K562 (cell line): ENCODE data around the gene CCSER1. TPM values are rescaled to one million over a fixed set of nuclear protein-coding genes. Genes with fewer than 3 reads are reported as not detected.

Experiments
- ATAC-seq: fragments of 200-7000 bp; cut with Tn5 transposase; 3 replicates; pipeline ENCODE4 v1.9.1; 2020; ENCODE audit warnings: moderate library complexity
- BruUV-seq: library from RNA; stranded (reverse); fragments of 400-500 nt; replicated peaks from 2 replicates; lab custom pipeline; 2021; lab: Mats Ljungman, UMichigan
- CTCF ChIA-PET: fragments of 300-600 bp; formaldehyde crosslinking; extraction: SDS; loops from one replicate; lab custom pipeline; 2021; ENCODE audit warnings: low intra/inter-chr PET ratio; lab: Yijun Ruan, JAX
- POLR2A ChIA-PET: fragments of 300-600, 350-650 bp; sonication (Branson Sonifier 250); formaldehyde crosslinking; extraction: SDS; loops from one replicate; lab custom pipeline; 2021; ENCODE audit warnings: antibody characterized with exemption, inconsistent platforms; lab: Yijun Ruan, JAX
- DNase-seq, 4 experiments: peaks; one replicate each; pipeline versions ENCODE4 v3.0.0 to v3.0.0-alpha.2; 2011 to 2018; ENCODE audit warnings: low spot score in 3 of 4, mixed read lengths in 3 of 4; ENCODE audit errors: extremely low read depth in 1 of 4
- FAIRE-seq: peaks from 2 replicates; lab custom pipeline; 2011; peaks lifted over from hg19 to GRCh38; lab: Jason Lieb, UNC
- H2AFZ ChIP-seq: 2 replicates; pipeline ENCODE4 v1.6.0; 2011; ENCODE audit warnings: low read depth, low read length, control low read depth, inconsistent platforms
- H3K27ac ChIP-seq: fragments of 200-600 bp; 3 replicates; pipeline ENCODE4 v1.8.0; 2011; ENCODE audit warnings: low read depth, mild to moderate bottlenecking, control low read depth, inconsistent platforms, low read length, moderate library complexity, mixed read lengths; ENCODE audit errors: extremely low read depth
- H3K27me3 ChIP-seq, 2 experiments: fragments of 300-600 bp in 1 of 2; 2 replicates in 1 of 2; 3 replicates in 1 of 2; pipeline versions ENCODE4 v1.6.0 to v1.8.0; 2011; ENCODE audit warnings: inconsistent platforms in 2 of 2, low read length in 2 of 2, mild to moderate bottlenecking in 1 of 2, mixed read lengths in 1 of 2, moderate library complexity in 1 of 2; ENCODE audit not compliant: control insufficient read depth in 2 of 2, insufficient read depth in 2 of 2
- H3K36me3 ChIP-seq: fragments of 300-600 bp; 3 replicates; pipeline ENCODE4 v1.8.0; 2011; ENCODE audit warnings: mild to moderate bottlenecking, low read length, inconsistent platforms; ENCODE audit not compliant: control insufficient read depth, insufficient read depth
- H3K4me1 ChIP-seq, 2 experiments: fragments of 200-600 bp in 1 of 2; replicated peaks in 1 of 2; 2 replicates in 1 of 2; 3 replicates in 1 of 2; pipeline versions ENCODE4 v1.5.1 to v1.8.0; 2011; ENCODE audit warnings: inconsistent platforms in 2 of 2, low read length in 2 of 2, mild to moderate bottlenecking in 1 of 2, mixed read lengths in 1 of 2, moderate library complexity in 1 of 2; ENCODE audit not compliant: control insufficient read depth in 2 of 2, insufficient read depth in 2 of 2
- H3K4me2 ChIP-seq: 2 replicates; pipeline ENCODE4 v1.6.1; 2011; ENCODE audit warnings: low read length, control low read depth, inconsistent platforms, mixed read lengths; ENCODE audit not compliant: insufficient read depth
- H3K4me3 ChIP-seq: fragments of 200-600 bp; sonication (generic), shearing (Covaris generic); 2 replicates; pipeline ENCODE4 v1.5.1; 2016; ENCODE audit warnings: control low read depth, inconsistent platforms
- H3K79me2 ChIP-seq: fragments of 200-600 bp; 3 replicates; pipeline ENCODE4 v1.8.0; 2011; ENCODE audit warnings: low read length, inconsistent platforms; ENCODE audit not compliant: control insufficient read depth, insufficient read depth
- H3K9ac ChIP-seq, 2 experiments: 2 replicates each; pipeline versions ENCODE4 v1.6.0 to v1.6.1; 2011; ENCODE audit warnings: low read depth in 2 of 2, low read length in 2 of 2, control low read depth in 1 of 2, inconsistent platforms in 1 of 2, mild to moderate bottlenecking in 1 of 2, mixed read lengths in 1 of 2; ENCODE audit not compliant: insufficient read depth in 1 of 2
- H3K9me1 ChIP-seq: one replicate; pipeline ENCODE4 v1.6.0; 2011; ENCODE audit warnings: inconsistent platforms, mild to moderate bottlenecking, low read length, moderate library complexity; ENCODE audit not compliant: control insufficient read depth, insufficient read depth
- H3K9me3 ChIP-seq: replicated peaks from 2 replicates; pipeline ENCODE4 v1.5.1; 2011; ENCODE audit warnings: low read depth, low read length, inconsistent platforms; ENCODE audit not compliant: control insufficient read depth, insufficient read depth
- H4K20me1 ChIP-seq: replicated peaks from 2 replicates; pipeline ENCODE4 v1.6.1; 2011; ENCODE audit warnings: low read length, inconsistent platforms, mixed read lengths; ENCODE audit not compliant: control insufficient read depth, insufficient read depth
- DACH1 ChIP-seq: fragments of 450-650 bp; IDR thresholded peaks from 2 replicates; pipeline ENCODE4 v1.6.1; 2018; ENCODE audit not compliant: partially characterized antibody
- DIDO1 ChIP-seq: fragments of 450-650 bp; IDR thresholded peaks from 2 replicates; pipeline ENCODE4 v1.6.1; 2016; ENCODE audit warnings: low read depth, missing biosample characterization, missing genetic modification characterization
- ETV6 ChIP-seq, 3 experiments: fragments of 150-350 bp in 1 of 3; sonication (generic) in 1 of 3; formaldehyde crosslinking in 1 of 3; IDR thresholded peaks; 2 replicates each; pipeline versions ENCODE4 v1.6.1 to v1.8.0; 2014 to 2022; ENCODE audit warnings: borderline replicate concordance in 2 of 3, low read depth in 2 of 3, antibody characterized with exemption in 1 of 3, low read length in 1 of 3, mild to moderate bottlenecking in 1 of 3, missing genetic modification reagents in 1 of 3
- HMG20B ChIP-seq: fragments of 250-450 bp; sonication (Bioruptor Pico); IDR thresholded peaks from 2 replicates; pipeline ENCODE4 v1.5.0; 2021; ENCODE audit warnings: mild to moderate bottlenecking
- KAT7 ChIP-seq: sonication (generic); formaldehyde crosslinking; IDR thresholded peaks from 2 replicates; pipeline ENCODE4 v1.8.0; 2022; ENCODE audit warnings: missing genetic modification reagents, mild to moderate bottlenecking, borderline replicate concordance
- MCM3 ChIP-seq: fragments of 450-650 bp; IDR thresholded peaks from 2 replicates; pipeline ENCODE4 v1.6.1; 2016
- MLX ChIP-seq, 2 experiments: fragments of 450-650 bp in 1 of 2; sonication (generic) in 1 of 2; formaldehyde crosslinking; conservative IDR thresholded peaks; 2 replicates each; pipeline versions ENCODE4 v1.4.0 to v1.8.1; 2020 to 2022; ENCODE audit warnings: mild to moderate bottlenecking in 1 of 2, missing genetic modification reagents in 1 of 2
- OTX1 ChIP-seq: fragments of 450-650 bp; formaldehyde crosslinking; IDR thresholded peaks from 2 replicates; pipeline ENCODE4 v1.4.0; 2022; ENCODE audit warnings: mild to moderate bottlenecking
- RCOR1 ChIP-seq, 2 experiments: IDR thresholded peaks; 2 replicates each; pipeline ENCODE4 v1.6.1; 2012; ENCODE audit warnings: low read depth in 2 of 2, low read length in 2 of 2, borderline replicate concordance in 1 of 2, improper control_type of control experiment in 1 of 2
- RFX7 ChIP-seq: fragments of 250-450 bp; sonication (Bioruptor Pico); IDR thresholded peaks from 2 replicates; pipeline ENCODE4 v1.5.1; 2021; ENCODE audit warnings: mild to moderate bottlenecking
- SMAD2 ChIP-seq: fragments of 150-350 bp; IDR thresholded peaks from 2 replicates; pipeline ENCODE4 v1.6.1; 2014; ENCODE audit warnings: low read depth, mild to moderate bottlenecking, low read length
- SMARCA4 ChIP-seq: fragments of 450-650 bp; IDR thresholded peaks from 2 replicates; pipeline ENCODE4 v1.6.1; 2016
- SRSF3 ChIP-seq: fragments of 200-400 bp; formaldehyde crosslinking; IDR thresholded peaks from 2 replicates; pipeline ENCODE4 v1.6.1; 2016; ENCODE audit warnings: mild to moderate bottlenecking, low read length, moderate library complexity; ENCODE audit not compliant: insufficient read depth
- ZBTB2 ChIP-seq: fragments of 450-650 bp; IDR thresholded peaks from 2 replicates; pipeline ENCODE4 v1.6.1; 2016; ENCODE audit warnings: antibody characterized with exemption
- ZBTB49 ChIP-seq: sonication (generic); formaldehyde crosslinking; IDR thresholded peaks from 2 replicates; pipeline ENCODE4 v1.8.0; 2022; ENCODE audit warnings: missing genetic modification reagents, mild to moderate bottlenecking, borderline replicate concordance
- ZNF311 ChIP-seq: fragments of 250-450 bp; sonication (Bioruptor Pico); IDR thresholded peaks from 2 replicates; pipeline ENCODE4 v1.4.0; 2020; ENCODE audit warnings: mild to moderate bottlenecking, moderate library complexity
- ZNF354B ChIP-seq: fragments of 250-450 bp; sonication (Bioruptor Pico); IDR thresholded peaks from 2 replicates; pipeline ENCODE4 v1.4.0; 2020
- ZNF75A ChIP-seq: fragments of 450-650 bp; formaldehyde crosslinking; IDR thresholded peaks from 2 replicates; pipeline ENCODE4 v1.4.0; 2020; ENCODE audit warnings: mild to moderate bottlenecking
- ZNF76 ChIP-seq: fragments of 250-450 bp; sonication (Bioruptor Pico); IDR thresholded peaks from 2 replicates; pipeline ENCODE4 v1.4.0; 2020; ENCODE audit warnings: mild to moderate bottlenecking, moderate library complexity, borderline replicate concordance
- WGBS: fragments of 100-300 bp; shearing (Covaris generic); methylation state at CpG from one replicate; pipeline ENCODE4 v1.1.6; 2016; ENCODE audit warnings: low coverage, mixed read lengths; ENCODE audit not compliant: insufficient coverage; ENCODE audit errors: missing lambda C conversion rate; 5-methylcytosine and 5-hydroxymethylcytosine counted together
- in situ Hi-C: fragments of 300-500 bp; cut with MboI; formaldehyde crosslinking; loops from 4 replicates; pipeline ENCODE4 v1.15.0; 2018; ENCODE audit warnings: inconsistent platforms, mixed read lengths
- intact Hi-C: fragments of 100-400 bp; cut with micrococcal nuclease; formaldehyde crosslinking; loops from 2 replicates; pipeline ENCODE4 v1.14.2; 2022
- polyA plus RNA-seq, 8 experiments: library from polyadenylated mRNA; depleted of rRNA in 4 of 8; stranded (reverse) in 5 of 8; unstranded in 3 of 8; fragments of >200 nt; fragmentation: Nextera tagmentation in 2 of 8; fragmentation: Illumina TruSeq in 1 of 8; extraction: Ambion mirVana in 2 of 8; extraction: Trizol in 1 of 8; gene quantifications; 2 replicates each; pipeline versions ENCODE4 v1.2.1 to v1.2.3, GENCODE V29; 2011 to 2014; ENCODE audit warnings: inconsistent platforms in 1 of 8, missing spikeins in 1 of 8
- total RNA-seq, 7 experiments: library from RNA; depleted of rRNA in 6 of 7; stranded (reverse); fragments of >200 nt in 6 of 7; fragmentation: Illumina TruSeq in 2 of 7; extraction: Trizol in 2 of 7; gene quantifications; 2 replicates each; pipeline versions ENCODE4 v1.2.1 to v1.2.3, GENCODE V29; 2011 to 2021; ENCODE audit warnings: low replicate concordance in 1 of 7

The CCSER1 gene
- total and polyA plus RNA-seq, 9 of the 15 experiments (the other 6 are each of a cell fraction or from before 2014, with no cell fraction given), result not detected

GRCh38 chr4:91434631-91435030, 1307.4 kb downstream of the CCSER1 start (continued):
- TF ChIP-seq DIDO1, result no peak
- no peak for TF ChIP-seq SMARCA4
- TF ChIP-seq RCOR1 (IDR thresholded peaks at IDR 0.05; ENCODE audit: borderline replicate concordance in 1 of 2, low read depth in 2 of 2, low read length in 2 of 2), result no peak
- no peak for TF ChIP-seq MCM3
- TF ChIP-seq ZNF354B, result no peak
- no peak for TF ChIP-seq ZBTB2
- TF ChIP-seq SRSF3, result no peak
- no peak for TF ChIP-seq KAT7 (CRISPR knock-in tag)
- TF ChIP-seq DACH1, result no peak
- no peak for TF ChIP-seq OTX1 (CRISPR knock-in tag)
- no peak for TF ChIP-seq ZNF311 (CRISPR knock-in tag)

GRCh38 chr4:91436556-91436955, 1309.4 kb downstream of the CCSER1 start:
- H3K79me2 ChIP-seq, result no peaks in the 10 kb centered on the region
- H4K20me1 ChIP-seq, result no peaks in the 10 kb centered on the region
- no peaks in the 10 kb centered on the region for H3K9me3 ChIP-seq
- H2AFZ ChIP-seq, result no peak overlapping the region
- H3K27me3 ChIP-seq, result no peaks in the 10 kb centered on the region
- WGBS, result 0% methylated on average over 1 of the region's 1 CpG
- BruUV-seq, result no TSS peak
- in situ Hi-C loops, result no loop called here
- H3K9me1 ChIP-seq, result no peaks in the 10 kb centered on the region
- ChIA-PET CTCF (no interaction called here), POLR2A (no interaction called here)
- FAIRE-seq (no peak), DNase-seq (no peak), ATAC-seq (no peak)
- no peaks in the 10 kb centered on the region for H3K4me1 ChIP-seq
- no peak overlapping the region for H3K4me3 ChIP-seq
- intact Hi-C loops, result no loop called here
- H3K36me3 ChIP-seq, result no peaks in the 10 kb centered on the region
- no peak overlapping the region for H3K27ac ChIP-seq
- no peak overlapping the region for H3K4me2 ChIP-seq
- H3K9ac ChIP-seq, result no peak overlapping the region
- TF ChIP-seq RFX7 (CRISPR knock-in tag) (no peak), MLX (CRISPR knock-in tag; conservative IDR thresholded peaks at IDR 0.05) (no peak), SMAD2 (no peak), HMG20B (CRISPR knock-in tag) (no peak), ZNF76 (CRISPR knock-in tag) (no peak), ETV6 (IDR thresholded peaks at IDR 0.05; ENCODE audit: borderline replicate concordance in 1 of 2, low read depth in 2 of 2, low read length in 1 of 2) (no peak), ETV6 (CRISPR knock-in tag; IDR thresholded peaks at IDR 0.05; ENCODE audit: borderline replicate concordance) (no peak), ZNF75A (CRISPR knock-in tag) (no peak), ZBTB49 (no peak)
